Left lung (tissue), 10 donors: ENCODE data around the gene ANKRD39. TPM values are rescaled to one million over a fixed set of nuclear protein-coding genes. Genes with fewer than 3 reads are reported as not detected.

Experiments used
- ATAC-seq: fragments of 200-7000 bp; cut with Tn5 transposase; one replicate; pipeline ENCODE4 v1.9.1; 2020; ENCODE audit warnings: moderate library complexity
- DNase-seq, 4 donors: peaks; one replicate each; pipeline ENCODE4 v3.0.0-alpha.2; 2013 to 2020
- H3K27ac ChIP-seq, 2 donors: fragments of 200-600 bp; sonication (generic) in 1 of 2; one replicate each; pipeline versions ENCODE4 v1.5.0 to v1.8.0; 2020 to 2021
- H3K27me3 ChIP-seq, 2 donors: fragments of 200-600 bp; sonication (generic) in 1 of 2; one replicate each; pipeline versions ENCODE4 v1.5.0 to v1.8.0; 2020 to 2021
- H3K36me3 ChIP-seq, 2 donors: fragments of 200-600 bp; sonication (generic) in 1 of 2; one replicate each; pipeline versions ENCODE4 v1.5.0 to v1.8.0; 2020 to 2021
- H3K4me1 ChIP-seq, 2 donors: fragments of 200-600 bp; one replicate each; pipeline ENCODE4 v1.8.0; 2021
- H3K4me3 ChIP-seq, 2 donors: fragments of 200-600 bp; sonication (generic) in 1 of 2; one replicate each; pipeline versions ENCODE4 v1.5.0 to v1.8.0; 2020 to 2021; ENCODE audit warnings: mild to moderate bottlenecking in 1 of 2
- H3K9me3 ChIP-seq, 2 donors: fragments of 200-600 bp; sonication (generic) in 1 of 2; one replicate each; pipeline versions ENCODE4 v1.5.0 to v1.8.0; 2020 to 2021
- CTCF ChIP-seq, 2 donors: fragments of 200-600 bp; sonication (generic) in 1 of 2; IDR thresholded peaks; one replicate each; pipeline versions ENCODE4 v1.5.0 to v1.8.0; 2021; ENCODE audit warnings: antibody characterized with exemption in 2 of 2
- intact Hi-C, 2 donors: fragments of 100-400 bp; cut with DNase I; formaldehyde crosslinking; loops; one replicate each; pipeline versions ENCODE4 v1.11.2 to v1.14.2; 2022
- polyA plus RNA-seq, 6 donors: library from polyadenylated mRNA; unstranded; fragments of 120-200 nt; gene quantifications; one replicate each; pipeline ENCODE4 v1.2.1, GENCODE V29; 2013; ENCODE audit not compliant: insufficient read length in 6 of 6
- total RNA-seq, 2 donors: library from RNA; stranded (reverse); fragmentation: NEBNext Ultra II Directional; extraction: Animal tissue kit (Norgen Biotek cat#: 25700); gene quantifications; one replicate each; pipeline ENCODE4 v1.2.1, GENCODE V29; 2021
- donor health status: DM: no; HTN: yes; CAD: no.
- donor health status: DM: no; HTN: no; CAD: no.

ANKRD39 gene
- total and polyA plus RNA-seq, 8 donors, result 7.9 to 11.9 (median 10.4) TPM

DNA sequence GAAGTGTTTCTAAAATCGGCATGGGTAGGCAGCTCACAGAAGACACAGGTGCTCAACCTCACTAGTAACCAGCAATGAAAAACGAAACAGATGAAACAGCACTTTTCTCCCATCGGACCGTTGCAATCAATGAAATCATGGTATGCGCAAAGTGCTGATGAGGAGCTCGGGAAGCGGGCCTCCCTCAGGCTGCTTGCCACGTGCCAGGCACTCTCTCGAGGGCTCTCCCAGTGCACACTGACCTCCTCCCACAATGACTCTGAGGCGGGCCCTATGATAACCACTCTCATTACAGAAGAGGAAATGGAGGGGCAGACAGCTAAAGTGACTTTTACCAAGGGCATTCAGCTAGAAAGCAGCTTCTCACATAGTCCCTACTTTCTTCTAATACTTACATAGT is 10.2 kb downstream of the ANKRD39 start:
- no peaks in the 10 kb centered on the region for H3K27me3 ChIP-seq
- no peaks in the 10 kb centered on the region for H3K4me1 ChIP-seq
- ATAC-seq (no peak), DNase-seq (no peak)
- H3K27ac ChIP-seq, result no peak overlapping the region
- peaks cover 0 to 74% of the 10 kb centered on the region in 2 donors for H3K36me3 ChIP-seq
- intact Hi-C loops, result no loop called here
- TF ChIP-seq CTCF (IDR thresholded peaks at IDR 0.05), result no peak
- no peak overlapping the region for H3K4me3 ChIP-seq
- H3K9me3 ChIP-seq, result no peaks in the 10 kb centered on the region

GRCh38 chr2:96846825-96847224 is 11.0 kb downstream of the ANKRD39 start:
- Histone ChIP-seq H3K9me3 (no peaks in the 10 kb centered on the region), H3K27ac (no peak overlapping the region), H3K4me1 (no peaks in the 10 kb centered on the region), H3K4me3 (no peak overlapping the region), H3K36me3 (peaks cover 0 to 66% of the 10 kb centered on the region in 2 donors), H3K27me3 (no peaks in the 10 kb centered on the region)
- peak in 1 of 4 donors; percentile 22 for DNase-seq
- no peak for ATAC-seq
- intact Hi-C loops, result no loop called here
- no peak for TF ChIP-seq CTCF (IDR thresholded peaks at IDR 0.05)

DNA sequence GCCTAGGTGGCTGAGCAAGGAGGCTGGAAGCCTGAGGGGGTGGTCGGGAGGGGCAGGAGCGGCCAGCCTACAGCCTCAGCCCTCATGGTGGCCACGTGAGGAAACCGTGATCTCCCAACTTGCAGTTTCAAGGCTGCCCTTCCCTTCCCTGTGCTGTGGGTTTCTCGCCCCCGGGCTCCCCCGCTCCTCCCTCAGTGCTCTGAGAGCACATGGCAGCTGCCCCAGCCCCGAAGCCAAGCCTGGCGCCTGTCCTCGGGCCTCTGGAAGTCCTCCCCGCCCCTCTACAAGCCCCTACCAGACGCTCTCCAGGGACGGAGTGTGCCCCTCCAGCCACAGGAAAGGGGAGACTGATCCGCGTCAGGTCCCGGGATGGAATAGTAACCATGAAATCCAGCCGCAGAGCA is 13.4 kb downstream of the ANKRD39 start:
- intact Hi-C loops, result no loop called here
- peaks cover 0 to 42% of the 10 kb centered on the region in 2 donors for H3K36me3 ChIP-seq
- TF ChIP-seq CTCF (IDR thresholded peaks at IDR 0.05), result no peak
- no peak overlapping the region for H3K4me3 ChIP-seq
- ATAC-seq (no peak), DNase-seq (peak in 1 of 4 donors; percentile 61)
- H3K27me3 ChIP-seq, result no peaks in the 10 kb centered on the region
- no peaks in the 10 kb centered on the region for H3K9me3 ChIP-seq
- no peak overlapping the region for H3K27ac ChIP-seq
- peaks cover 0 to 5% of the 10 kb centered on the region in 2 donors for H3K4me1 ChIP-seq

GRCh38 chr2:96843538-96844268 is 14.1 kb downstream of the ANKRD39 start, which contains the start of gene ANKRD23:
ANKRD23 (minus strand) TSS chr2:96844021; CDS start chr2:96843992, 29 bp downstream.
- Histone ChIP-seq H3K4me1 (peaks cover 0 to 11% of the 10 kb centered on the region in 2 donors), H3K36me3 (peaks cover 0 to 35% of the 10 kb centered on the region in 2 donors), H3K9me3 (no peaks in the 10 kb centered on the region), H3K4me3 (no peak within 1 kb of the TSS), H3K27ac (no peak within 1 kb of the TSS), H3K27me3 (no peaks in the 10 kb centered on the region)
- intact Hi-C loops, result no loop called here
- no peak for DNase-seq
- no peak for ATAC-seq
- TF ChIP-seq CTCF (IDR thresholded peaks at IDR 0.05), result no peak

DNA sequence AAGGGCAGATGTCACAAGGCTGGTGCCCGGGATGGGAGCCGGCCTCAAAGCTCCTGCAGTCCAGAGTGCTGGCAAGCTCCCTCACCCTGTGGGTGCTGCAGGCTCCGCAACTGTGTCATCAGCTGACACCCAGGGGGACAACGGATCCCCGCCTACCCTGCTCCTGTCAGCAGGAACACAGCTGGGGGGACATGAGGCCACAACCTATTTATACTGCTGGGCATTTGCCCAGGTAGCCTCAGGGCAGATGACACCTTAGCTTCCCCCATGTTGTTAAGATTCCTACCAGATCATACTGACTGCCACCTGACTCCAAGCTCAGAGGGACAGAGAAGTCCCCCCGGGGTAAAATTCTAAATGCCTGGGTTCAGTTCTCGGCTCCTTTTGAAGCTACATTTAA is 15.2 kb downstream of the ANKRD39 start:
- no peak overlapping the region for H3K4me3 ChIP-seq
- no peaks in the 10 kb centered on the region for H3K27me3 ChIP-seq
- ATAC-seq (no peak), DNase-seq (no peak)
- intact Hi-C loops, result no loop called here
- H3K4me1 ChIP-seq, result peaks cover 0 to 11% of the 10 kb centered on the region in 2 donors
- H3K36me3 ChIP-seq, result peaks cover 0 to 32% of the 10 kb centered on the region in 2 donors
- H3K27ac ChIP-seq, result no peak overlapping the region
- TF ChIP-seq CTCF (IDR thresholded peaks at IDR 0.05), result no peak
- no peaks in the 10 kb centered on the region for H3K9me3 ChIP-seq
